ENCODE measurements around the gene POLN.

The POLN gene

GRCh38 chr4:2262145-2262943 lies 20.4 kb upstream of the POLN start:
- DNase-seq = peak; percentile 59

GRCh38 chr4:2261853-2262144 lies 19.9 kb upstream of the POLN start, which contains the start of gene MXD4:
MXD4 (minus strand) TSS chr4:2262109; CDS start chr4:2261980, 129 bp downstream.
- DNase-seq = no peak

- DNase-seq = no peak
These were observed 19.4 kb upstream of the POLN start for GRCh38 chr4:2261110-2261852.

GRCh38 chr4:2260344-2261109 lies 18.6 kb upstream of the POLN start:
- DNase-seq = no peak

GRCh38 chr4:2259541-2260343 lies 17.8 kb upstream of the POLN start:
- no peak for DNase-seq

- DNase-seq = no peak
These were observed 17.2 kb upstream of the POLN start for GRCh38 chr4:2259036-2259540.

GRCh38 chr4:2258091-2259035 lies 16.4 kb upstream of the POLN start:
- DNase-seq = no peak

GRCh38 chr4:2257361-2258081 lies 15.6 kb upstream of the POLN start:
- DNase-seq = no peak

- no peak for DNase-seq
These were observed 14.9 kb upstream of the POLN start for GRCh38 chr4:2256781-2257191.

GRCh38 chr4:2256156-2256731 lies 14.3 kb upstream of the POLN start:
- no peak for DNase-seq

- DNase-seq = no peak
These were observed 13.7 kb upstream of the POLN start for GRCh38 chr4:2255501-2256155.

GRCh38 chr4:2254665-2255500 lies 13.0 kb upstream of the POLN start:
- DNase-seq = no peak

- no peak for DNase-seq
These were observed 11.5 kb upstream of the POLN start for GRCh38 chr4:2253160-2254084.

- no peak for DNase-seq
These were observed 10.7 kb upstream of the POLN start for GRCh38 chr4:2252530-2253091.

- no peak for DNase-seq
These were observed 10.0 kb upstream of the POLN start for GRCh38 chr4:2251795-2252529.

GRCh38 chr4:2251073-2251794 lies 9.3 kb upstream of the POLN start:
- no peak for DNase-seq

All from NCI-H748 treated with DMSO at 0.1 percent for 48 hours (cell line).